HG02759 (cell line): Measurements from ENCODE around the gene HOXA13.

ENCODE experiments used
- ATAC-seq: cut with Tn5 transposase; IDR thresholded peaks from one replicate; pipeline ENCODE4 v1.9.1; 2021; ENCODE audit warnings: mild to moderate bottlenecking, moderate library complexity; ENCODE audit not compliant: unreplicated experiment

The HOXA13 gene

GRCh38 chr7:27199849-27200760 lies at the start of gene HOXA13:
Gene HOXA13 (minus strand): TSS chr7:27200091. CDS start chr7:27200077, 14 bp downstream.
- ATAC-seq: peak; percentile 72

- no peak for ATAC-seq
Measured at GRCh38 chr7:27248911-27249723, 49.2 kb upstream of the HOXA13 start.

DNA sequence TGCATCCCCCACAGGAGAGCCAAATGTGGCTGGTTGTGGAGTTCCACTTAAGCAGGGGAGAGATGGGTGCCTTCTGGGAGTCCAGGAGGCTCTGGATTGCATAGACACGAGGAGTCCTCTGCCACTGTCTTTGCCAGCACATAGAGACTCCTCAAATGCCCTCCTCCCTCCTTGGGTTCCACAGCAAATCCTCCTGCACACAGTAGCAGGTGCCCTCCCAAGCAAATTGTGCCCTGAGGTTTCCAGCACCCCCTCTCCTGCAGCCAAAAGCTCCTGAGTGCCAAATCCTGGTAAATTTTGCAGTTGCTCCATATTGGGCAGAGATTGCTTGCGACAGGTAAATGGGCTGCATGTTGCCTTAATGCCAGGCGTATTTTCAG lies 48.5 kb upstream of the HOXA13 start:
- no peak for ATAC-seq

DNA sequence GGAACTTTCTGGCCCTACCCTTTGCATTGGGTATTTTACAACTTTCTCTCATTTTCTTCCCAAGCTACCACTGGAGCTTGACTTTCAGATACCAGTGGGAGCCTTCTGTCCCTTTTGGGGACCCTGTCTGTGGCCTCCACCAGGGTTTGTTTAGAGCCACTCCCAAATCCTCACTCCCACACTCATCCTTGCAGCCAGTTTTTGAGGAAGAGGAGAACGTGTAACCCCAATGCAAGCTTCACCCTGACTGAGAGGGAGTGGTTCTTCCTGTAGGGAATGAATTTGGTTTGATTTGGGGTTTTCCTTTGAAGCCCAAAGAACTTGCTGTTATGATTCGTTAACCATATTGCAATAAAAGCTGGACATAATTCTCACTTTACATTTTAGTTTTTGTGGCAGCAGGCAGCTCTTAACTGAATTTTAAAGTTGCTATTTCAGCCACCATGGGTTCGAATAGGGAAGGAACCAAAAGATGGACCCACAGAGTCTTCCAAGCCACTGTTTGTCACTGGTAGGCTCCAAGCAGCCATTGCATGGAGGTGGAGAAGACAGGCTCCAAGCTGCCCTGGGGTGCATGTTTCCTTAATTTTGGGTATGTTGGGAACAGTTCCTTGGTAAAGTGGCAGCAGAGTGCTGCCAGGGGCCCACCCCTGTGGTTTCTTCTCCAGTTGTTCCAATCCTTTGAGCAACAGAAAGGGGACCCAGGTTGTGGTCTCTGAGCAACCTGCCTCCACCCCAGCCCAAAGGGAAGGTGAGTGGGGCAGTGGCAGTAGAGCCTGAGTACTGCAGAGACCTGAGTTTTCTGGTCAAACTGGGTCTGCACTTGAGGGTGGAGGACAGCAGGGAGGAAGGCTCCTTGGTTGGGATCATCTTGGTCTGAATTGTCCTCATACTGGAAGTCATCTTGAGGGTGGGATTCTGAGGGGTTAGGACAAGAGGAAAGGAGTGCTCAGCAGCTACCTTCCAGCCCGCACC lies 47.8 kb upstream of the HOXA13 start:
- ATAC-seq: no peak

- ATAC-seq: no peak
Measured at GRCh38 chr7:27247000-27247399, 47.1 kb upstream of the HOXA13 start.

DNA sequence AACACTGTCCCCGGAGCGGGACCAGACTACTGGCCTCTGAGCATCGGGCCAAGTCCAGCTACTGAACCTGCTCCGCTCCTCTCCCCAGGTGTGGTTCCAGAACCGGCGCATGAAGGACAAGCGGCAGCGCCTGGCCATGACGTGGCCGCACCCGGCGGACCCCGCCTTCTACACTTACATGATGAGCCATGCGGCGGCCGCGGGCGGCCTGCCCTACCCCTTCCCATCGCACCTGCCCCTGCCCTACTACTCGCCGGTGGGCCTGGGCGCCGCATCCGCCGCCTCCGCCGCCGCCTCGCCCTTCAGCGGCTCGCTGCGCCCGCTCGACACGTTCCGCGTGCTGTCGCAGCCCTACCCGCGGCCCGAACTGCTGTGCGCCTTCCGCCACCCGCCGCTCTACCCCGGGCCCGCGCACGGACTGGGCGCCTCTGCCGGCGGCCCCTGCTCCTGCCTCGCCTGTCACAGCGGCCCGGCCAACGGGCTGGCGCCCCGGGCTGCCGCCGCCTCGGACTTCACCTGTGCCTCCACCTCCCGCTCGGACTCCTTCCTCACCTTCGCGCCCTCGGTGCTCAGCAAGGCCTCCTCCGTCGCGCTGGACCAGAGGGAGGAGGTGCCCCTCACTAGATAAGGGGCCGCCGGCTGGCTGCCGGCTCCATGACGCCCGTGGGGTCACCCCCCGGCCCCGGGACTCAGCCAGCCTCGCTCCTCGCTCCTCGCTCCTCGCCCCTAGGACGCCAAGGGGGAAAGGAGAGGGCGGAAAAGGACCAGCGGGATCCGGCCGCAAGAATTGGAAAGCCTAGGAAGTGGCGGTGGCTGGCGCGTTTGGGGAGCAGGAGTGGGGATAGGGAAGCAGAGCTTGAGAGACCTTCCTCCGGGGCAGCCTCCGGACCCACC lies 46.2 kb upstream of the HOXA13 start:
- ATAC-seq: no peak

- no peak for ATAC-seq
Measured at GRCh38 chr7:27245124-27245797, 45.4 kb upstream of the HOXA13 start.

- no peak for ATAC-seq
Measured at GRCh38 chr7:27244488-27245123, 44.7 kb upstream of the HOXA13 start.

GRCh38 chr7:27243340-27244163 lies 43.7 kb upstream of the HOXA13 start:
- ATAC-seq: no peak

DNA sequence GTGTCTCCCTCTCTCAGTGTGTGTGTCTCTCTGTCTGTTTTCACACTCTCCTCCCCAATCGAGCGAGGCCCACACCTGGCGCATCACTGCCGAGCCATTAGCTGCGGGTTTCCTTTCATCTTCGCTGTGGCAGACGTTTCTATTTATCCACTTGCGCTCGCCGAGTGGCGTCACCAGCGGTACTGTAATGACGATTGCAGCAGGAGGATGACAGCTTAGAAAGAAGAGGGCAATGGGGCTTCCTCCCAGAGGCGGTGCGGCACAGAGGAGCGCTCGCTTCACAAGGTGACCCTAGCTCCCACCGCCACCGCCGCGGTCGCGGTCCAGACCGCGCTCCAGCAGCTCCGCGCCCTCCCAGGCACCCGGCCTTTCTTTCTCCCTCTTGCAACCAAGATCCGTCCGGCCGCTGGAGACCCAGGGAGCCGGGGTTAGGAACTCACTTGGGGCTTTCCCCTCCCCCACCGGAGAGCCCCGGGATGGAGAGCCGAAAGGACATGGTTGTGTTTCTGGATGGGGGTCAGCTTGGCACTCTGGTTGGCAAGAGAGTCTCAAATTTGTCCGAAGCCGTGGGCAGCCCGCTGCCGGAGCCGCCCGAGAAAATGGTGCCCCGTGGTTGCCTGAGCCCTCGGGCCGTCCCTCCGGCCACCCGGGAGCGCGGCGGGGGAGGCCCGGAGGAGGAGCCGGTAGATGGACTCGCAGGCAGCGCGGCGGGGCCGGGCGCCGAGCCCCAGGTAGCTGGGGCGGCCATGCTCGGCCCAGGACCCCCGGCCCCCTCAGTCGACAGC lies 42.9 kb upstream of the HOXA13 start, which contains the start of gene EVX1:
Gene EVX1 (plus strand): TSS at position 248 of the 785 bp plus-strand sequence. CDS start 229 bp downstream, at position 477.
- no peak for ATAC-seq

DNA sequence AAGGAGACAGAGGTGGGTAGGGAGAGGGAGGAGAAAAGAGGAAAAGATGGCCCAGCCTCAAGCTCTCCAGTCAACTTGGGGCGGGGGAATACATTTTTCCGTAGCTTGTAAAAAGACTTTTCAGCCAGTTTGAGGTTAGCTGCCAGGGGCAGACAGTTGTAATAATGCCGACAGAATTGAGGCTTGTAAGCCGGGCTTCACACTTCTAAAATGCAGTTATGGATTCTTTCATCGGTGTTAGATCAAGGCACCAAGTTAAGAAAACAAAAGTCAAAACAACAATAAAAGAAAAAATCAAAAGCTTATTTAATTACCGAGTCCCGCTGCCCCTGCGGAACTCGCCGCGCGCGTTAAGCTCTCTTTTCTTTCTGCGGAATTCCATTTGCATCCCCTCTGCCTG lies 42.3 kb upstream of the HOXA13 start:
- ATAC-seq: no peak

DNA sequence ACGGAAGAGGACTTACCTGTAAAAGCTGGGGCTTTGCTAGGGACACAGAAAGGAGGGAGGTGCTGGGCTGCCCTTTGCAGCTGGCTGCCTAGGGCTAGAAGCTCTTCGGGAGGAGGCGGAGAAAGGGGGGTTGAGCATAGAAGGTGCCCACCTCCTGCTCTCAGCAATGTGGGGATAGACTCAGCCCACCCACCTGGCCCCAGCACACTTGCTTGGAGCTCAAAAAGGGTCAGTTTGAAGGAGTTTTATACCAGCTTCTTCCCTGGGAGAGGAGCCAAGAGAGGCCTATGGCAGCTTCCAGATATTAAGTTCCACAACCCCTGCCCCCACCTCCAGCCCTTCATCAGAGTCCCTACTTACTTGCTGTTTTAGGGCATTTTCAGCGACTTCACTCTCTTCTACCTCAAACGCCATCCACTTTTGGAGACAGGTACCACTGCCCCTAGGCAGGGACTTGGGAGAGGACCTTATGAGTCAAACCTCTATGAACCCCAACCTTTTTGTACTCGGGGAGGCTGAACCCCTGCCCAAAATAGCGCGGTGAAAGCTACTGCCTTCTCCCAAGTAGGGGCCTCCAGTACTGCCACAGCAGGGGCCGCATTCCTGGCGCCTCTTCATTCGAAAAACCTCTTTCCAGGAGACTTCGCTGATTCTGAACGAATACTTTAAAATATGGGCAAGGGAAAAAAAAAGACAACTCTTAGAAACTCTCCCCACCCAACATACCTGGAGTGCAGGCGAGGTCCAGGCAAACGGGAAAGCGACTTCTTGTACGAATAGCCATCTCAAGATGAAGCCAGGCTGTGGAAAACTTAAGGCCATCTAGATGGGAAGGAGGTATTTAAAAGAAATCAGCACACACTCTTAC lies 41.5 kb upstream of the HOXA13 start:
- no peak for ATAC-seq

GRCh38 chr7:27240015-27240731 lies 40.3 kb upstream of the HOXA13 start:
- no peak for ATAC-seq

- ATAC-seq: no peak
Measured at GRCh38 chr7:27239387-27240014, 39.6 kb upstream of the HOXA13 start.

GRCh38 chr7:27238979-27239386 lies 39.1 kb upstream of the HOXA13 start:
- ATAC-seq: no peak
